CD4-positive, CD25-positive, alpha-beta regulatory T cell (primary cell): Measurements from ENCODE around the gene CCN5. TPM values are rescaled to one million over a fixed set of nuclear protein-coding genes. Genes with fewer than 3 reads are reported as not detected.

Experiments used
- ATAC-seq, 2 donors: fragments of 150-1000 bp; cut with Tn5 transposase; one replicate each; pipeline ENCODE4 v1.10.0; 2021; ENCODE audit warnings: low read depth in 2 of 2, moderate number of reproducible peaks in 2 of 2, moderate library complexity in 1 of 2
- DNase-seq, 3 donors: peaks; one replicate each; pipeline versions ENCODE4 v3.0.0 to v3.0.0-alpha.2; 2012 to 2022; ENCODE audit warnings: mixed read lengths in 1 of 3
- H3K27ac ChIP-seq: one replicate; pipeline ENCODE4 v1.7.0; 2013; ENCODE audit warnings: mild to moderate bottlenecking, low read length; ENCODE audit not compliant: insufficient read depth, poor library complexity, severe bottlenecking
- H3K27me3 ChIP-seq: one replicate; pipeline ENCODE4 v1.7.0; 2013; ENCODE audit warnings: low read length; ENCODE audit not compliant: control insufficient read depth, insufficient read depth
- H3K36me3 ChIP-seq: one replicate; pipeline ENCODE4 v1.7.0; 2013; ENCODE audit warnings: mild to moderate bottlenecking, low read length, moderate library complexity; ENCODE audit not compliant: control insufficient read depth, insufficient read depth
- H3K4me1 ChIP-seq: 2 replicates; pipeline ENCODE4 v1.7.0; 2013; ENCODE audit warnings: mild to moderate bottlenecking, low read length; ENCODE audit not compliant: insufficient read depth, control insufficient read depth, poor library complexity, severe bottlenecking
- H3K4me3 ChIP-seq: one replicate; pipeline ENCODE4 v1.7.0; 2013; ENCODE audit warnings: low read depth, mild to moderate bottlenecking, low read length, moderate library complexity
- H3K9me3 ChIP-seq, 2 experiments: 1 replicate in 1 of 2; 2 replicates in 1 of 2; pipeline ENCODE4 v1.7.0; 2013; ENCODE audit warnings: low read length in 2 of 2, mild to moderate bottlenecking in 1 of 2, moderate library complexity in 1 of 2; ENCODE audit not compliant: control insufficient read depth in 2 of 2
- H3K27ac Mint-ChIP-seq, 3 donors: one replicate each; pipeline ENCODE4 v1.8.0; 2020 to 2022; ENCODE audit warnings: mild to moderate bottlenecking in 3 of 3, mixed read lengths in 3 of 3, moderate library complexity in 2 of 3
- H3K27me3 Mint-ChIP-seq: one replicate; pipeline ENCODE4 v1.8.0; 2022; ENCODE audit warnings: mild to moderate bottlenecking, mixed read lengths
- H3K36me3 Mint-ChIP-seq: one replicate; pipeline ENCODE4 v1.8.0; 2020; ENCODE audit warnings: mixed read lengths
- H3K4me1 Mint-ChIP-seq, 4 donors: one replicate each; pipeline ENCODE4 v1.8.0; 2020 to 2022; ENCODE audit warnings: mixed read lengths in 4 of 4, mild to moderate bottlenecking in 1 of 4
- H3K4me3 Mint-ChIP-seq, 4 donors: one replicate each; pipeline ENCODE4 v1.8.0; 2020 to 2022; ENCODE audit warnings: mild to moderate bottlenecking in 4 of 4, mixed read lengths in 4 of 4, moderate library complexity in 3 of 4
- H3K9me3 Mint-ChIP-seq, 7 donors: one replicate each; pipeline ENCODE4 v1.8.0; 2020 to 2022; ENCODE audit warnings: mixed read lengths in 7 of 7, mild to moderate bottlenecking in 3 of 7, moderate library complexity in 2 of 7
- polyA plus RNA-seq, 4 donors: library from polyadenylated mRNA; unstranded; fragments of 300-500 nt; fragmentation: Illumina TruSeq; gene quantifications; one replicate each; pipeline ENCODE4 v1.2.3, GENCODE V29; 2021
- total RNA-seq: library from RNA; stranded (reverse); gene quantifications from one replicate; pipeline ENCODE4 v1.2.3, GENCODE V29; 2022

Gene CCN5
- total and polyA plus RNA-seq, 5 donors from 2014 or later: not detected

DNA sequence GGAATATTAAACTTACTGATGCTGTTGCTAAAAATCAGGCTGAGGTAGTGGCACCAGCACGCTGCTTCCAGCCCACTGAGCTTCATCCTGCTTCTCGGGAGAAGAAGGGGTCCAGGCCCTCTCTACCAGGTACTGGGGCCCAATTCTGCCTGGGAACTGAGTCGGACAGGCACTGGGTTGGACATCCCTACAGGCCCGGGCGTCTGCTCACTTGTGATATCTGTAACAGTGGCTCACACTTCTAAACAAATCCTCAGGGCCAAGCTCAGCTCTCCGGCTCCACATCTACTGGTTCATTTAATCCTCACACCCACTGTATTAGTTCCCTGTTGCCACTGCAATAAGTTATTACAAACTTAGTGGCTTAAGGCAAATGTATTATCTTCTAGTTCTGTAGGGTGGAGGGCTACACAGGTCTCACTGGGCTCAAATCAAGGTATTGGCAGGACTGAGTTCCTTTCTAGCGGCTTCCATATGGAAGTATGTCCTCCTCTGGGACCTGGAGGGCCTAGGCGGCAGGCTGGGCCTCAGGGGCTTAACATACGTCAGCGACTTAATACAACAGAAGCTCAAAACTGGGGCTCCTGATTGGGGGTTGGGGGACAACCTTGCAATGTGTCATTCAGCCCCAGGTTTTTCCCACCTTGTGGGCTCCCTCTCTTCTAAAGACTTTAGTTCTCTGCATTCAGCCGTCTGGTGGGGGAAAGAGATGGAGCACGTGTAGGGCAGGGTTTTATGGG lies 28.9 kb downstream of the CCN5 start:
- Histone ChIP-seq H3K27me3 (peaks cover 26% of the 10 kb centered on the region), H3K9me3 (no peaks in the 10 kb centered on the region), H3K4me3 (no peak overlapping the region), H3K4me1 (peaks cover 9% of the 10 kb centered on the region), H3K27ac (no peak overlapping the region), H3K36me3 (no peaks in the 10 kb centered on the region)
- Mint-ChIP-seq H3K36me3 (no peaks in the 10 kb centered on the region), H3K4me1 (peaks cover 0 to 12% (median 4%) of the 10 kb centered on the region in 4 donors), H3K9me3 (no peaks in the 10 kb centered on the region), H3K27me3 (peaks cover 57% of the 10 kb centered on the region), H3K27ac (no peak overlapping the region), H3K4me3 (peak overlapping the region in 1 of 4 donors; percentile 24)
- DNase-seq (no peak), ATAC-seq (no peak)

DNA sequence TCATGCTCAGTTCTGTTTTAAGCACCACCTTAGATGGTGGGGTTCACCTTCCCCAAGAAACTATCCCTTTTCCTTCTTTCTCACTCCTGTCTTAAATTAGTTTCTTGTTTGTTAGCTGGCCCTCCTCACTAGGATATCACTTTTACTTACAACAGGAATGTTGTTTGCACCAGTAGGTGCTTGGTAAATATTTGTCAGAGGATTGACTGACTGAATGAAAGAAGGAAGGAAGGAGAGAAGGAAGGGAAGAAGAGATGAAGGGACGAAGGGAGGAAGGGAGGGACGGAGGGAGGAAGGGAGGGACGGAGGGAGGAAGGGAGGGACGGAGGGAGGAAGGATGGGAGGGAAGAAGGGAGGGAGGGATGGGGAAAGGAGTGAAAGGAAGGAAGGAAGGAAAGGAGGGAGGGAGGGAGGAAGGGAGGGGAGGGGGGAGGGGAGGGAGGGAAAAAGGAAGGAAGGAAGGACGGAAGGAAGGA lies 30.0 kb downstream of the CCN5 start:
- H3K4me3 ChIP-seq: no peak overlapping the region
- Mint-ChIP-seq H3K4me3 (peak overlapping the region in 3 of 4 donors; percentile 22 to 80 (median 67)), H3K27ac (no peak overlapping the region)

GRCh38 chr20:44745598-44746366 lies 30.6 kb downstream of the CCN5 start, which contains the start of gene KCNK15:
Gene KCNK15, plus strand, starts transcription at chr20:44745865. Its CDS starts 46 bp downstream, at chr20:44745911.
- Histone ChIP-seq H3K9me3 (no peaks in the 10 kb centered on the region), H3K27me3 (peaks cover 26% of the 10 kb centered on the region), H3K27ac (no peak within 1 kb of the TSS), H3K4me1 (peaks cover 9% of the 10 kb centered on the region), H3K4me3 (no peak within 1 kb of the TSS), H3K36me3 (no peaks in the 10 kb centered on the region)
- DNase-seq (peak in 1 of 3 donors; percentile 17), ATAC-seq (peak; percentile 35 to 61)
- Mint-ChIP-seq H3K27ac (no peak within 1 kb of the TSS), H3K4me3 (peak within 1 kb of the TSS in 3 of 4 donors; percentile 22 to 82 (median 80)), H3K9me3 (no peaks in the 10 kb centered on the region), H3K4me1 (peaks cover 0 to 12% (median 4%) of the 10 kb centered on the region in 4 donors), H3K36me3 (no peaks in the 10 kb centered on the region), H3K27me3 (peaks cover 59% of the 10 kb centered on the region)

More for the DNA sequence above, 30.0 kb downstream of the CCN5 start:
- Mint-ChIP-seq H3K9me3 (no peaks in the 10 kb centered on the region), H3K4me1 (peaks cover 0 to 12% (median 4%) of the 10 kb centered on the region in 4 donors), H3K27me3 (peaks cover 61% of the 10 kb centered on the region), H3K36me3 (no peaks in the 10 kb centered on the region)
- ATAC-seq (no peak), DNase-seq (no peak)
- Histone ChIP-seq H3K36me3 (no peaks in the 10 kb centered on the region), H3K27ac (no peak overlapping the region), H3K27me3 (peaks cover 26% of the 10 kb centered on the region), H3K4me1 (peaks cover 9% of the 10 kb centered on the region), H3K9me3 (no peaks in the 10 kb centered on the region)

DNA sequence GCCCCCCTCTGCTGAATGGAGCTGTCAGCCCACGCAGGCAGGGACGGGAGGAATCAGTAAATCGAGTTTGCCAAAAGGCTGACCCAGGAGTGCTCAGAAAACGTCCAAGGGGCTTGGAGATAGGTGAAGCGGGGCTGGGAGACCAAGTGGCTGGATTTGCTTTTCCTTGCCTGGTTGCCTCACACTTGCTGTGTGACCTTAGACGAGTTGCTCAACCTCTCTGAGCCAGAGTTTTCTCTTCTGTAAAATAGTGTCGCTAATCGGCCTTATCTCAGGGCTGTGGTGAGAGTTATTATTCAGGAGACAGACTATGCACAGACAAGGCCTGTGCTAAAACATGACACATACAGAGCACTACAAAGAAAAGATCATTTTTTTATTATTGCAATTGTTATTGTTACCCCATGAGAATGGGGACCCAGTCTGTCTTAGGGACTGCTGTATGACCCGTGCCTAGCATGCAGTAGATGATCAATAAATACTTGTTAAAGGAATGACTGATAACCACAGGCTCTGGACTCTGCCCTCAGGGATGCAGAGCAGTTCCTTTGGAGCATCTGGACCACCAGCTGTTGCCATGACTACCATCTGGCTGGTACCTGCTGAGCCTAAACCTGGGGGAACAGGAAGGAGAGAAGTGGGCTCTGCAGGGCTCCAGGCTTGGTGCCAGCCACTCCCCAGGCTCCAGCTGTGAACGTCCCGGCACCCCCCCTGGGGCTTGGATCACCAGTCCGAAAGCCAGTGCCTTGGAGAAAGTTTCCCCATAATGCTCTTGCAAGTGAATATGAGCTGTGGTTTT lies 31.4 kb downstream of the CCN5 start:
- Histone ChIP-seq H3K4me1 (peaks cover 9% of the 10 kb centered on the region), H3K36me3 (no peaks in the 10 kb centered on the region), H3K27ac (no peak overlapping the region), H3K9me3 (no peaks in the 10 kb centered on the region), H3K4me3 (no peak overlapping the region), H3K27me3 (peaks cover 24% of the 10 kb centered on the region)
- H3K27me3 Mint-ChIP-seq: peaks cover 60% of the 10 kb centered on the region
- peaks cover 0 to 12% (median 4%) of the 10 kb centered on the region in 4 donors for H3K4me1 Mint-ChIP-seq
- no peaks in the 10 kb centered on the region for H3K36me3 Mint-ChIP-seq
- no peak overlapping the region for H3K27ac Mint-ChIP-seq
- H3K4me3 Mint-ChIP-seq: peak overlapping the region in 3 of 4 donors; percentile 20 to 82 (median 65)
- DNase-seq (no peak), ATAC-seq (no peak)
- H3K9me3 Mint-ChIP-seq: no peaks in the 10 kb centered on the region

DNA sequence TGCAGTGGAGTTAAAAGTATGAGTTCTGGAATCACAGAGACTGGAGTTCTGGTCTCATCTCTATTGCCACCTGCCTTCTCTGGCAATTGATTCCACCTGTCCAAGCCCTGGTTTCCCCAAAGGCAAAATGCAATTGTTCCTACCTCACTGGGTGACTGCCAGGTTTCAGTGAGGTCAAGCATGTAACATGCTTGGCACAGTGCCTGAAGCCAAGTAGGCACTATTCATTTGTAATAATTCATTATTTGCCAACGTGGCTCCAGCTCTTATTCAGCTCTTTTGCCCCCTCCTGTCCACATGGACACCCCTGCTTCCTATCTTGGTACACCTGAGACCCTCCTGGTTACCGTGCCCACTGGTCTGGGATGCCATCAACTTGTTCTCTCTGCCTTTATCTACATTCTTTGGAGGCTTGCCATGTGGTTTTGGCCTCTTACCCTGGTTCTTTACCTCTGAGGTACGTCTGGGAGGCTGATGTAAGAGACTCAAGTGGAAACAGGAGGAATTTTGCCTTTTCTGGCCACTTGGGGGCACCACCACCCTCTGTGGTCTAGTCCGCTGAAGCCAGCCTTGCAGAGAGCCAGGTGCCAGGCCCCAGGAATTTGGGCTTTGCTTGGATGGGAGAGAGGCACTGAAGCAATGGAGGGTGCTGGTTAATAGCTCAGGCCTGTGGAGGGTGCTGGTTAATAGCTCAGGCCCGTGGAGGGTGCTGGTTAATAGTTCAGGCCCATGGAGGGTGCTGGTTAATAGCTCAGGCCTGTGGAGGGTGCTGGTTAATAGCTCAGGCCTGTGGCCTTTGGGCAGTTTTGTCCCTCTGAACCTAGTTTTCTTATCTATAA lies 32.2 kb downstream of the CCN5 start:
- Mint-ChIP-seq H3K36me3 (no peaks in the 10 kb centered on the region), H3K9me3 (no peaks in the 10 kb centered on the region), H3K4me1 (peaks cover 0 to 12% (median 4%) of the 10 kb centered on the region in 4 donors), H3K27me3 (peaks cover 54% of the 10 kb centered on the region), H3K27ac (no peak overlapping the region), H3K4me3 (peak overlapping the region in 3 of 4 donors; percentile 20 to 60 (median 55))
- Histone ChIP-seq H3K36me3 (no peaks in the 10 kb centered on the region), H3K9me3 (no peaks in the 10 kb centered on the region), H3K27ac (no peak overlapping the region), H3K27me3 (peaks cover 24% of the 10 kb centered on the region), H3K4me1 (peaks cover 9% of the 10 kb centered on the region), H3K4me3 (no peak overlapping the region)
- ATAC-seq (peak; percentile 42 to 47), DNase-seq (peak; percentile 15 to 54 (median 34))

- H3K4me1 Mint-ChIP-seq: peaks cover 0 to 12% (median 4%) of the 10 kb centered on the region in 4 donors
- no peak overlapping the region for H3K27ac Mint-ChIP-seq
- H3K36me3 ChIP-seq: no peaks in the 10 kb centered on the region
- no peak overlapping the region for H3K4me3 ChIP-seq
- peaks cover 24% of the 10 kb centered on the region for H3K27me3 ChIP-seq
- peaks cover 9% of the 10 kb centered on the region for H3K4me1 ChIP-seq
- no peaks in the 10 kb centered on the region for H3K9me3 ChIP-seq
- ATAC-seq (no peak), DNase-seq (no peak)
- no peak overlapping the region for H3K4me3 Mint-ChIP-seq
- H3K27ac ChIP-seq: no peak overlapping the region
- H3K9me3 Mint-ChIP-seq: no peaks in the 10 kb centered on the region
- H3K27me3 Mint-ChIP-seq: peaks cover 54% of the 10 kb centered on the region
- H3K36me3 Mint-ChIP-seq: no peaks in the 10 kb centered on the region
These were observed 32.8 kb downstream of the CCN5 start for GRCh38 chr20:44748005-44748370.
